ENCODE results near the gene ELP1. TPM values are rescaled to one million over a fixed set of nuclear protein-coding genes. Genes with fewer than 3 reads are reported as not detected.
A peak's percentile ranks its signal among the peaks of the same experiment; 100 is the strongest.
"Not testable (repeated sequence)": the region's sequence is repeated elsewhere in the genome, so short reads cannot be mapped to it uniquely, and the experiment has no call there.

The ELP1 gene
- total RNA-seq, 1 donor from 2014 or later, result 51.8 TPM

DNA sequence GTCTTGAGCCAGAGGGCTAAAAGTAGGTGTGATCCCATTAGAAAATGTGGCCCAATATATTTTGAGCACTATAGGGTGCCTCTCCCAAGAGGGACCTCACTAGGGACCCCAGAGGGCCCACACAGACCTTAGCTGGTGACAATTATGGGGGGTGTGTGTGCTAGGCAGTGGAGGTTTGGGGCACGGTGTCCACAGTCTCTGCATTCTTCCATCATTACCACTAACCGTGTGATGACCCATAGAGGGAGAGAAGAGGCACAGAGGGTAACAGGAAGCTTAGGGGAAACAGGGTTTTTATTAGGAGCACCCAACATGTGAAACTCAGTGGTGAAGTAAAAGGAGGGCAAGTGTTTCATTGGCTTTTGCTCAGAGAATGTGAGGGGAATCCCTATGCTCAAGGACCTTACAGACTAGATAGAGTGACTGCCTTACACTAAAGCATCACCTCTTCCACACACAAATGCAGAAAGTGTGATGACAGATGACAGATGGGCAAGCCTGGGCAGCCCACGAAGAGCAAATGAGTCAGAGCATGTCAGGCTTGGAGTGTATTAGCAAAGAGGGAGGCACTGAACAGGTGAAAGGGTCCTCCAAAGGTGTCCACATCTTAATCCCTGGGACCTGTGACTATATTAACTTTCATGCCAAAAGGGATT lies 74.3 kb downstream of the ELP1 start:
- DNase-seq (ENCODE audit: low spot score in 2 of 2), result no peak

GRCh38 chr9:108857572-108857971 lies 76.4 kb downstream of the ELP1 start:
- FAIRE-seq (no peak), DNase-seq (ENCODE audit: low spot score in 2 of 2) (no peak)

More for the DNA sequence above, 74.3 kb downstream of the ELP1 start:
- FAIRE-seq, result no peak

GRCh38 chr9:108855888-108856287 lies 78.0 kb downstream of the ELP1 start, which contains the start of gene ACTL7B:
Gene ACTL7B, minus strand, starts transcription at chr9:108855986. Its CDS starts 56 bp downstream, at chr9:108855930.
- FAIRE-seq (no peak), DNase-seq (ENCODE audit: low spot score in 2 of 2) (no peak)

- DNase-seq (ENCODE audit: low spot score in 2 of 2) (no peak), FAIRE-seq (no peak)
Measured at GRCh38 chr9:108855529-108855886, 78.4 kb downstream of the ELP1 start.

GRCh38 chr9:108854641-108855528 lies 79.0 kb downstream of the ELP1 start:
- no peak for FAIRE-seq
- no peak for DNase-seq (ENCODE audit: low spot score in 2 of 2)

DNA sequence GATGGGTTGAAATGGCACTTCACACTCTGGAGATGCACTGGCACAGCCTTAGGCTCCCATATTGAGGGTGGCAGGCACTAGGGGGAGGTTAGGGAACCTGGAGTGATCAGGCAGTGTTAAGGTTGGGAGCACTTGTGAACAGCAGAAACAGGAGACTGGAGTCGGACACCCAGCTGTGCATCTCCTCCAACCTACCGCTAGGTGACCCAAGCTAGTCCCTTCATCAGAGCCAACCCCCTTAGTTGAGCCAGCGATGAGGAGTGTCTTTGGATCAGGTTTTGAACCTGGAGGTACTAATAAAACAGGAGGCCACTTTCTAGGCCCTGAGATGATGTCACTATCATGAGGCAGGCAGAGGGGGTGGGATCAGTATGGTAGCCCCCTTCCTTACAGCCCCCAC lies 79.8 kb downstream of the ELP1 start:
- FAIRE-seq, result no peak

DNA sequence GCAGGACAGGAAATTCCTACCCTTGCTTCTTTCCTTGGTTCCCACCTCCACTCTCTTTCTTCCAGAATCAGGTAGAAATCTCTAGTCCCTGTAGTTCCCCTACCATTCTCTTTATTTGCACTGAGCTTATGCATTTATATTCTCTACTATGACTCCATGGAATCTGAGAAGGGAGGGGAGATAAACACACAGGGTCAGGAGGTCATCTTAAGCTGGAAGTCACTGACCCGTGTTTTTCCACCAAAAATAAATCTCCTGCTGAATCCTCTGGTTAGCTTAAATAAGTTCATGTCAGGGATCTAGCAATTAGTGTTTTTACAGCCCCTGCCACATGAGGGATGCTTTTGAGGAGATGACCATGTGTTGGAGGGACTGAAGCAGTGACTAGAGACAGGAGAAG lies 81.8 kb downstream of the ELP1 start:
- FAIRE-seq (no peak), DNase-seq (ENCODE audit: low spot score in 2 of 2) (no peak)

More for the DNA sequence above, 79.8 kb downstream of the ELP1 start:
- no peak for DNase-seq (ENCODE audit: low spot score in 2 of 2)

- FAIRE-seq, result no peak
Measured at GRCh38 chr9:108851138-108851537, 82.8 kb downstream of the ELP1 start.

GRCh38 chr9:108850293-108850897 lies 83.5 kb downstream of the ELP1 start:
- no peak for FAIRE-seq
- peak; percentile 43 to 54 for DNase-seq (ENCODE audit: low spot score in 2 of 2)

More at GRCh38 chr9:108851138-108851537, 82.8 kb downstream of the ELP1 start:
- DNase-seq (ENCODE audit: low spot score in 2 of 2), result no peak

DNA sequence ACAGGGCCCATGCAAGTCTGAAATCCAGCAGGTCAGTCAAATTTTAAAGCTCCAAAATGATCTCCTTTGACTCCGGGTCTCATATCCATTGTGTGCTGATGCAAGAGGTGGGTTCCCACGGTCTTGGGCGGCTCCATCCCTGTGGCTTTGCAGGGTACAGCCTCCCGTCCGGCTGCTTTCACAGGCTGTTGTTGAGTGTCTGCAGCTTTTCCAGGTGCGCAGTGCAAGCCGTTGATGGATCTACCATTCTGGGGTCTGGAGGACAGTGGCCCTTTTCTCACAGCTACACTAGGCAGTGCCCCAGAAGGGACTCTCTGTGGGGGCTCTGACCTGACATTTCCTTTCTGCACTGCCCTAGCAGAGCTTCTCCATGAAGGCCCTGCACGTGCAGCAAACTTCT lies 85.6 kb downstream of the ELP1 start:
- not testable (repeated sequence) for DNase-seq (ENCODE audit: low spot score in 2 of 2); FAIRE-seq

- no peak for FAIRE-seq
Measured at GRCh38 chr9:108845947-108846346, 88.0 kb downstream of the ELP1 start.

GRCh38 chr9:108845507-108845906 lies 88.4 kb downstream of the ELP1 start:
- DNase-seq (ENCODE audit: low spot score in 2 of 2) (no peak), FAIRE-seq (no peak)

More at GRCh38 chr9:108845947-108846346, 88.0 kb downstream of the ELP1 start:
- DNase-seq (ENCODE audit: low spot score in 2 of 2), result no peak

GRCh38 chr9:108844856-108845255 lies 89.1 kb downstream of the ELP1 start:
- FAIRE-seq, result no peak
- no peak for DNase-seq (ENCODE audit: low spot score in 2 of 2)

- no peak for DNase-seq (ENCODE audit: low spot score in 2 of 2)
- no peak for FAIRE-seq
Measured at GRCh38 chr9:108844391-108844790, 89.5 kb downstream of the ELP1 start.

- no peak for DNase-seq (ENCODE audit: low spot score in 2 of 2)
- no peak for FAIRE-seq
Measured at GRCh38 chr9:108842610-108843295, 91.2 kb downstream of the ELP1 start.

DNA sequence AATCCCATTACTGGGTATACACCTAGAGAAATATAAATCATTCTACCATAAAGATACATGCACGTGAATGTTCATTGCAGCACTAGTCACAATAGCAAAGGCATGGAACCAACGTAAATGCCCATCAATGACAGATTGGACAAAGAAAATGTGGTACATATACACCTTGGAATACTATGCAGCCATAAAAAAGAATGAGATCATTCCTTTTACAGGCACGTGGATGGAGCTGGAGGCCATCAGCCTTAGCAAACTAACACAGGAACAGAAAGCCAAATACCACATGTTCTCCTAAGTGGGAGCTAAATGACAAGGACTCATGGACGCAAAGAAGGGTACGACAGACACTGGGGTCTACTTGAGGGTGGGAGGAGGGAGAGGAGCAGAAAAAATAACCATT lies 94.4 kb downstream of the ELP1 start:
- not testable (repeated sequence) for FAIRE-seq; DNase-seq (ENCODE audit: low spot score in 2 of 2)

GRCh38 chr9:108838017-108838416 lies 95.9 kb downstream of the ELP1 start:
- FAIRE-seq (no peak), DNase-seq (ENCODE audit: low spot score in 2 of 2) (no peak)

DNA sequence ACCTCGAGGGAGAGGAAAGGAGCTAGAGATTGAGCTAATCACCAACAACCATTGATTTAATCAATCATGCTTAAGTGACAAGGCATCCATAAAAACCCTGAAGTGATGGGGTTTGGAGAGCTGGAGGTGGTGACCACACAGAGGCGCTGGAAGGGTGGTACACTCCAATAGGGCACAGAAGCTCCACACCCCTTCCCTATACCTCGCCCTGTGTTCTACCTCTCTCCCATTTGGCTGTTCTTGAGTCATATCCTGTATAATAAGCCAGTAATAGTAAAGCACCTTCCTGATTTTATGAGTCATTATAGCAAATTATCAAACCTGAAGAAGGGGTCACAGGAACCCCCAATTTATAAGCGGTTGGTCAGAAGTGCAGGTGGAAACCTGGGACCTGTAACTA lies 96.4 kb downstream of the ELP1 start:
- FAIRE-seq, result no peak

GRCh38 chr9:108836781-108837180 lies 97.1 kb downstream of the ELP1 start:
- DNase-seq (ENCODE audit: low spot score in 2 of 2), result no peak

More for the DNA sequence above, 96.4 kb downstream of the ELP1 start:
- no peak for DNase-seq (ENCODE audit: low spot score in 2 of 2)

GRCh38 chr9:108836319-108836718 lies 97.6 kb downstream of the ELP1 start:
- FAIRE-seq (no peak), DNase-seq (ENCODE audit: low spot score in 2 of 2) (no peak)

More at GRCh38 chr9:108836781-108837180, 97.1 kb downstream of the ELP1 start:
- no peak for FAIRE-seq

Measured in frontal cortex (tissue), 4 donors.